ENCODE measurements around the gene SNX27.
"Not testable (repeated sequence)": the region's sequence is repeated elsewhere in the genome, so short reads cannot be mapped to it uniquely, and the experiment has no call there.

SNX27 gene

DNA sequence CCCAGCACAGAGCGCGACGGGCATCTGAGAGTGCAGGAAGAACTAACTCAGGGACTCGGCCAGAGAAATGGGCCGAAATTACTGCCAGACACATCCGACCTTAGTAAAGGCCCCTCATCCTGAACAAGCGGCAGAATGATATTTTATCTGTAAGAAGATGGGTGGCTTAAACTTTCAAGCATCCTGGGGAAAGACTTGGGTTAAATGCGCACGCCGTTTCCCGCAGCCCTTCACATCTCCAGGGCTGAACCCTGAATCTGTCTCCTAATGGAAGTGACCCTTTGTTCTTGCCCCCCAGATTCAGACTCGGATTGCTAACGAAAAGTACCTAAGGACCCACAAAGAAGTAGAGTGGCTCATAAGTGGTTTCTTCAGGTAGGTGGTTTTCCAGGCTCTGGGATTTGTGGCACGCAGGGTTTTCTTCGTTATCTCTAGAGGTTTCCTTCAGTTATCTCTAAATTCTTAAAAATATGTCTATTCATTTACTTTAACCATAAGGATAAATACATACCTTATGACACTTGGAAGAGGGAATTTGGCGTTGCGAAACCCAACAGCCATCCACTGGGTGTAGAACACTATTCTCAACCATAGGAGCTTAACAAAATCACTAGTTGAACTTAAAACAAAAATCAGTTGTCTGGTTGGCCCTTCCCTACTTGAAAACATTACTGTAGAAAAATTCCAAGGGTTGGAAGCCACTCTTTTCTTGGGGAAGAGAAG lies 110.1 kb downstream of the SNX27 start:
- no peak for DNase-seq (ENCODE audit: low spot score)

DNA sequence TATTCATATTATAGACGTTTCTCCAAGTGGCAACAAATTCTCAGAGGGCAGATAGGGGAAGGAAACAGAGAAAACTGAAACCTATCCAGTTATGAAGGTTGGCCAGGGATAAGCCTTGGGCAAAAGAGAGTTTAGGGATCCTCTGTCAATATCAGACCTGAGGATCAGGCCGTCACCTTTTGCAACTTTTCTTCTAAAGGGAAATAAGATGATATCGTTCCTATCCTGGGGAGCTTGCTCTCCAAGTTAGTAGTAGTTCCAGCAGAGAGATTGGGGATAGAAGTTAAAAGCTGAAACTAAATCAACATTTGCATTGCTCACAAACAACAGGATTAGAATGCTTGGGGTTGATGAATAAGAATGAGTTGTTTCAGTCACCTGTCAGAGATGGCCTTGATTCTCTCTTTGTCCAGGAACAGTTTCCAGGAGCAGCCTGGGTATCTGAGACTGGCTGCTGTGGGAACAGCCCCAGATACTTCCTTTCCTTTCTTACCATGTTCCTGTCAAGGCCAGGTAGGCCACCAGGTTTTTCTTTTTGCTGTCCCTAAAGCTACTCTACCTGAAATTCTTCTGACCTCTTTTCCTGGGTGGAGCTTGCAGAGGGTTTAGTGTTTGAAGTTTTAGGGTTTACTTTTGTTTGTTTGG lies 112.0 kb downstream of the SNX27 start:
- DNase-seq (ENCODE audit: low spot score) = no peak

DNA sequence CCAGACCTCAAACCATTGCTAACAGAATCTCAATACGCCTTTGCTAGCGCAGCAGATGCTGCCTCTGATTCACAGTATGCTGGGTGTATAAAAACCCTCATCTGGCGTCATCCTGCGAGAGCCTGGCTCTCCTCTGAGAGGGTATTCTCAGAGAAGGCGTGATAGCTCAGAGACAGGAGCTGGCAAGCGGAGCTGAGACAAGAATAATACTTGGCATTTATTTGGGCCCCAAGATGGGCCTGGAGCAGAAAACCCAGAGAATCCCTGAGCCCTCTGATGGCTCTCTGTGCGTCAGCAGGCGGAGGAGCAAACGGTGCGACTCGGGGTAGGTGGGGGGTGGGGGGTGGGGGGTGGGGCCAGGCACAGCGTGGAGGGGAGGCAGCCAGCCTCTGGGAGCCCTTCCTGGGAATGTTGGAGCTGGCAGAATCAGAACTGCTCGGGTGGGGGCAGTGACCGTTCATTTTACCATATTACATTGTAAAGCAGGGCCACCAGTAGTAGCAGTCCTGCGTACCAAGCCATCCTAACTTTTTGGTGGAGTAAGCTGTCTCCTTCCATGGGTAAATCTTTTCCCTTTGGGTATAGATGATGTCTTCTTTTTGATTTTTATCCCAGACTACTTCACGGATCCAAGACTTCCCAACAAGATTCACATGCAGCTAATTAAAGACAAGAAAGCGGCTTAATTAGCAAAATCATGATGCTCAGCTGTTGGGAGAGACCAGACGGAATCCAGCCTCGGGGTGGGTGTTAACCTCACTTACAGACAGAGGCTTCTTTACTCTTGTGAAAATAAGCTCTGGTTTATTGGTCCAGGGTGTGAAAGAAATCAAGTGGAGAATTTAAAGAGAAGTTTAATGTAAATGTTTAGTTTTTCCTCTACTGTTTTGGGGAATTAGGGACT lies 116.6 kb downstream of the SNX27 start:
- no peak for DNase-seq (ENCODE audit: low spot score)

DNA sequence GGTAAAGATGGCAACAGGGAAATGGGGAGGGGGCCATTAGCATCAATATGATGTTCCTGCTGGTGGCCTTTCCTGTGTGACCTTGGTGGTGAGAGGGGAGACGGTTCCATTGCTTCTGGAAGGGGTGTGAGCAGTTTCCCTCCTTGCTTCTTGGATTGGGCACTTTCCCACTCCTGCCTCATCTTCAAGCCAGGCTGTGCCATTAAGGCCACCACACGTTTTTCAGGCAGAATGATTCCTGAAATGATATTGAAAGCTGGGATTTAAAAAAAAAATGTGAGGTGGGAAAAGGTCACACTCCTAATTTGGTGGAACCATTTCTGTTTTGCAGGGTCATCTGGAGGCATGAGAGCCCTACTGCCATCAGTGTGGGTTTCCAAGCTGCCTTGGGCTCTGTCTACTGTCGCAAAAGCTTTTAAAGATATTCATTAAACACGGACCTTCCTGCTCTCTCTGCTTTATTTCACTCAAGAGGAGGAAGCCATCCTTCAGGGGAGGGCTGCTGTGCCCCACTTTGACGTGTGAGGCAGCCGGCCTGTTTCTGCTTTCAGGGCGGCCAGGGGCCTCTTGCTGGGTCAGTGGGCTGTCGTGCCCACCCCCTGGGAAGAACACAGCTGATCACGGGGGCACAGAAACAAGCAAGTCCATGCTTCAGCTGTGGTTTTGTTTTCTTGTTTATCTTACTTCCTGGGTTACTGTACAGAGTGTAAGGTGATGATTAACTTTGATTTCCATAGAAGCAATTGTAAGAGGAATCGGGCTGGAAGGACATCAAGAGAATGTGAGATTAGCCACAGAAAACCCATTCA lies 117.5 kb downstream of the SNX27 start:
- DNase-seq (ENCODE audit: low spot score) = no peak

DNA sequence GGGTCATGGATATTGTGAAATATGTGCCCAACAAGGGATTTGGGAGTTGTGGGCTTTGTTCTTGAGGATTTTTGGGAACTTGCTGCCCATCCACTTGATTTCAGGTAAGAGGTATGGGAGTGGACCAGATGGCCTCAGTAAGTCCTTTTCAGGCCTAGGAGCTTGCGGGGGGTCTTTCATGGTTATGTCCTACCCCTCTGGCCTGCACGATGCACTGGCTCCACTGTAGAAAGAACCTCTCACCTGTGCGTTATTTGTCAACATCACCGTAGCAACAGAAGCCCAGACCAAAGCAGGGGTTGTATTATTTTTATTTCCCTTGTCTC lies 118.1 kb downstream of the SNX27 start:
- no peak for DNase-seq (ENCODE audit: low spot score)

DNA sequence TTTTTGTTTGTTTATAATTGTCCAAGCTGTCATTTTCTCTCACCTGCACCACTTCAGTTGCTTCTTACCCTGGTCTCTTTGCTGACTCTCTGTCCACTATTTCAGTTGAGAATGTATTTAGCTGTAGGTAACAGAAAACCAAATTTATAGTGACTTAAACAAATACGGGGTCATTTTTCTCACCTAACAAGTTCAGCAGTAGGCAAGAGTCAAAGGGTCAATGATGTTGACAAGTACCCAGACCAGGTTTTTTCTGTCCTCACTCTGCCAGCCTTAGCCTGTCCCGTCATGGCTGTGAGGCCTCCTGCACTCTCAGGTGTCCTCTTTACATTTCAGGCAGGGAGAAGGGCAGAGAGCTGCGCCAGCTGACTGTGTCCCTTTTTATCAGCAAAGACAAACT lies 121.3 kb downstream of the SNX27 start:
- DNase-seq (ENCODE audit: low spot score) = no peak

DNA sequence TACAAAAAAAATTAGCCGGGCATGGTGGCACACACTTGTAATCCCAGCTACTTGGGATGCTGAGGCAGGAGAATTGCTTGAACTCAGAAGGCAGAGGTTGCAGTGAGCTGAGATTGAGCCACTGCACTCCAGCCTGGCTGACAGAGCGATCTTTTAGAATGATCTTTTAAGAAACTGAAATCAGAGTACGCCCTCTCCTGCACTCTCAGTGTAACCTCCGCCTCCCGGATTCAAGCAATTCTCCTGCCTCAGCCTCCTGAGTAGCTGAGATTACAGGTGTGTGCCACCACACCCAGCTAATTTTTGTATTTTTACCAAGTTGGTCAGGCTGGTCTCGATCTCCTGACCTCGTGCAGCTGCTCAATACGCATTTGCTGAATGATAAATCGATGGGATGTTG lies 122.1 kb downstream of the SNX27 start:
- not testable (repeated sequence) for DNase-seq (ENCODE audit: low spot score)

DNA sequence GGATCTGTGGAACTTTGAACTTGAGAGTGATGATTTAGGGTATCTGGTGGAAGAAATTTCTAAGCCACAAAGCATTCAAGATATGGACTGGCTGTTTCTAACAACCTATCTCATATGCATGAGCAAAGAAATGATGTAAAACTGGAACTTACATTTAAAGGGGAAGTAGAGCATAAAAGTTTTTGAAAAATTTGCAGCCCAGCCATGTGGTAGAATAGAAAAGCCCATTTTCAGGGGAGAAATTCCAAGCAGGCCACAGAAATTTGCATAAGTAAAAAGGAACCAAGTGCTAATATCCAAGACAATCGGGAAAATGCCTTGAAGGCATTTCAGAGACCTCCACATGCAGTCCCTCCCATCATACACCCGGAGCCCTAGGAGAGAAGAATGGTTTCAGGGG lies 125.2 kb downstream of the SNX27 start:
- no peak for DNase-seq (ENCODE audit: low spot score)

DNA sequence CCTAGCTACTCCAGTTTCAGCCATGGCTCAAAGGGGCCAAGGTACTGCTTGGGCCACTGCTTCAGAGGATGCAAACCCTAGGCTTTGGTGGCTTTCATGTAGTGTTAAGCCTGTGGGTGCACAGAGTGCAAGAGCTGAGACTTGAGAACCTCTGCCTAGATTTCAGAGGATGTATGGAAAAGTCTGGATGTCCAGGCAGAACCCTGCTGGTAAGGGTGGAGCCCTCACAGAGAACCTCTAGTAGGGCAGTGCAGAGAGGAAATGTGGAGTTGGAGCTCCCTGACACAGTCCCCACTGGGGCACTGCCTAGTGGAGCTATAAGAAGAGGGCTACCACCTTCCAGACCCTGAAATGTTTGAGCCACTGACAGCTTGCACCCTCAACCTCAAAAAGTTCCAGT lies 125.6 kb downstream of the SNX27 start:
- no peak for DNase-seq (ENCODE audit: low spot score)

DNA sequence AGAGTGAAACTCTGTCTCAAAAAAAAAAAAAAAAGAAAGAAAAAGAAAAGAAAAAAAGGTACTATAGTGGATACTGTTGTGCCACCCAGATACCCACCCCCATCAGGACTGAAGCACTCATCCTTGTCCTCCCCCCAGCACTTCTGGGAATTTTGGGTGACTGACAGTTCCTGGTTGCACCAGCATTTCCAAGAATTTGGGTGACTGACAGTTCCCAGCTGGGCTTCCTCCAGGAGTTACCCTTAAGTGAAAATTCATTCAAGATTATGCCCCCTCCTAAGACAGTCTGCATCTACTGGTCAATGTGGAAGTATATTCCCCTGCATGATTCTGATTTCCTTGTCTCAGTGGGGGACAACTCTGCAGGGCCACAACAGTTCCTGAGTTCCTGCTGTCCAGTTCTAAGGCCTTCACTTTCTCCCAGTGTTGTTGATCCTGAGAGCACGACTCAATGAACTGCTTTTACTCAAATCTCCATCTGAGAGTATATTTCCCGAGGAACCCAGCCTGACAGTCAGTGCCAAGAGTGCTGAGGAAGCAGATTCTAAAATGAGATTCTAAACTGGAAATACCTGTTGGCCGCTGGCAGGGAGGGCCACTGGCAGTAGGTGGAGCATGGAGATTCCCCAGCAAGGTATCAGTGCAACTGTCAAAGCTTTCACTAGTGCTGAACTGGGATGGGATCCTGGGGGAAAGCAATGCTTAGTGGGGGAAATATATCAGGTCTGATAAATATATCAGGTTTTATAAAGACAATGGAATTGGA lies 127.9 kb downstream of the SNX27 start:
- DNase-seq (ENCODE audit: low spot score) = no peak

DNA sequence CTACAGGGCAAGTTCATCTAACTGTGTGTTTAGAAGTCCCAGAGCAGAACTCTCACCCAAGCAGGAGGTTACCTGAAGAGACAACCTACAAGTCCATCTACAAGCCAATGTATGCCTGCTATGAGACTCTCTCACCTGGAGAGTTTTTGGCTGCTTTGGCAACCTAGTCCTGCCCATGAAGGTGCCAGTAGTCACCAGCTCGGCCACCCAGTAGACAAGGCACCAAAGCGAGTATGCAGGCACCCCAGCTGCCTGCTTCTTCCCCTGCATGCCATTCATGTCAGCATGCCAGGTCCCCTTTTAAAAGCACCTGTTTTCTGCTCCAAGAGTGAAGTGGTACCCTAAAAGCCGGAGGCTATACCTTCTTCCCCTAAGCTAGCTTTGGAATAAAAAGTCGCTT lies 129.7 kb downstream of the SNX27 start:
- no peak for DNase-seq (ENCODE audit: low spot score)

Measured in COLO829 (cell line).